HEK293 (cell line): ENCODE results near the gene CIROP.

Experiments used
- CTCF ChIA-PET: fragments of 350-600 bp; formaldehyde crosslinking; extraction: SDS; loops from one replicate; lab custom pipeline; 2021; ENCODE audit warnings: antibody characterized with exemption; lab: Yijun Ruan, JAX
- POLR2A ChIA-PET: fragments of 300-600 bp; formaldehyde crosslinking; extraction: SDS; loops from one replicate; lab custom pipeline; 2020; ENCODE audit warnings: antibody characterized with exemption, inconsistent platforms; lab: Yijun Ruan, JAX
- H3K27ac ChIP-seq: fragments of 200-500 bp; sonication (Bioruptor generic); 2 replicates; pipeline ENCODE4 v1.5.1; 2014; ENCODE audit warnings: low read depth, low read length, control low read depth, inconsistent platforms; ENCODE audit errors: extremely low read depth
- H3K36me3 ChIP-seq, 2 experiments: fragments of 200-500 bp in 1 of 2; sonication (Bioruptor generic) in 1 of 2; 1 replicate in 1 of 2; 2 replicates in 1 of 2; pipeline ENCODE4 v1.5.1; 2014 to 2017; ENCODE audit warnings: inconsistent platforms in 2 of 2, low read length in 2 of 2; ENCODE audit not compliant: control insufficient read depth in 2 of 2, insufficient read depth in 1 of 2
- H3K4me1 ChIP-seq: fragments of 200-500 bp; sonication (Bioruptor generic); 2 replicates; pipeline ENCODE4 v1.5.1; 2014; ENCODE audit warnings: mild to moderate bottlenecking, low read length, inconsistent platforms; ENCODE audit not compliant: control insufficient read depth, insufficient read depth
- H3K4me3 ChIP-seq: 2 replicates; pipeline ENCODE4 v1.5.1; 2011; ENCODE audit warnings: low read depth, mild to moderate bottlenecking, control low read depth, low read length, moderate library complexity
- H3K9me3 ChIP-seq: fragments of 200-500 bp; sonication (Bioruptor generic); 2 replicates; pipeline ENCODE4 v1.5.1; 2014; ENCODE audit warnings: low read depth, low read length, inconsistent platforms; ENCODE audit not compliant: control insufficient read depth, insufficient read depth
- ATF2 ChIP-seq: fragments of 450-650 bp; formaldehyde crosslinking; IDR thresholded peaks from 2 replicates; pipeline ENCODE4 v1.5.1; 2016; ENCODE audit warnings: missing biosample characterization, missing genetic modification characterization, low read depth
- GLIS2 ChIP-seq: fragments of 450-650 bp; formaldehyde crosslinking; IDR thresholded peaks from 2 replicates; pipeline ENCODE4 v1.5.1; 2016; ENCODE audit warnings: missing biosample characterization, missing genetic modification characterization
- HOXD13 ChIP-seq: sonication (generic); formaldehyde crosslinking; IDR thresholded peaks from 2 replicates; pipeline ENCODE4 v1.8.0; 2022; ENCODE audit warnings: missing genetic modification reagents, borderline replicate concordance
- MYNN ChIP-seq: fragments of 450-650 bp; formaldehyde crosslinking; IDR thresholded peaks from 2 replicates; pipeline ENCODE4 v1.5.1; 2016; ENCODE audit warnings: missing biosample characterization, missing genetic modification characterization, borderline replicate concordance
- TRIM28 ChIP-seq: IDR thresholded peaks from 2 replicates; pipeline ENCODE4 v1.6.1; 2011; ENCODE audit warnings: low read length, control low read depth, borderline replicate concordance
- ZBTB10 ChIP-seq: fragments of 450-650 bp; formaldehyde crosslinking; IDR thresholded peaks from 2 replicates; pipeline ENCODE4 v1.5.1; 2016; ENCODE audit warnings: missing biosample characterization, missing genetic modification characterization
- ZBTB20 ChIP-seq: fragments of 450-650 bp; formaldehyde crosslinking; IDR thresholded peaks from 2 replicates; pipeline ENCODE4 v1.5.1; 2016; ENCODE audit warnings: missing biosample characterization, missing genetic modification characterization
- ZFP69B ChIP-seq: fragments of 450-650 bp; formaldehyde crosslinking; IDR thresholded peaks from 2 replicates; pipeline ENCODE4 v1.5.1; 2016; ENCODE audit warnings: missing biosample characterization, missing genetic modification characterization
- ZNF175 ChIP-seq: fragments of 450-650 bp; formaldehyde crosslinking; IDR thresholded peaks from 2 replicates; pipeline ENCODE4 v1.5.1; 2016; ENCODE audit warnings: missing biosample characterization, missing genetic modification characterization
- ZNF239 ChIP-seq: fragments of 450-650 bp; formaldehyde crosslinking; IDR thresholded peaks from 2 replicates; pipeline ENCODE4 v1.5.1; 2016; ENCODE audit warnings: missing biosample characterization, missing genetic modification characterization
- ZNF274 ChIP-seq, 2 experiments: fragments of 200-500 bp in 1 of 2; fragments of 450-650 bp in 1 of 2; sonication (Bioruptor generic) in 1 of 2; formaldehyde crosslinking in 1 of 2; IDR thresholded peaks; 2 replicates each; pipeline versions ENCODE4 v1.5.1 to v1.6.1; 2014 to 2016; ENCODE audit warnings: borderline replicate concordance in 1 of 2, inconsistent platforms in 1 of 2, low read length in 1 of 2, missing biosample characterization in 1 of 2, missing genetic modification characterization in 1 of 2
- ZNF350 ChIP-seq: fragments of 450-650 bp; formaldehyde crosslinking; IDR thresholded peaks from 2 replicates; pipeline ENCODE4 v1.5.0; 2017; ENCODE audit warnings: missing biosample characterization, mild to moderate bottlenecking, missing genetic modification characterization
- ZNF391 ChIP-seq: fragments of 450-650 bp; formaldehyde crosslinking; IDR thresholded peaks from 2 replicates; pipeline ENCODE4 v1.5.1; 2016; ENCODE audit warnings: low read depth, missing biosample characterization, missing genetic modification characterization, borderline replicate concordance
- ZNF416 ChIP-seq: fragments of 450-650 bp; formaldehyde crosslinking; IDR thresholded peaks from 2 replicates; pipeline ENCODE4 v1.5.1; 2016; ENCODE audit warnings: missing biosample characterization, missing genetic modification characterization
- ZNF501 ChIP-seq: fragments of 450-650 bp; formaldehyde crosslinking; IDR thresholded peaks from 2 replicates; pipeline ENCODE4 v1.5.1; 2016; ENCODE audit warnings: missing biosample characterization, missing genetic modification characterization
- ZNF513 ChIP-seq: fragments of 450-650 bp; IDR thresholded peaks from 2 replicates; pipeline ENCODE4 v1.5.1; 2018; ENCODE audit warnings: missing biosample characterization, missing genetic modification characterization
- ZNF518A ChIP-seq: fragments of 450-650 bp; formaldehyde crosslinking; conservative IDR thresholded peaks from 2 replicates; pipeline ENCODE4 v1.5.1; 2016; ENCODE audit warnings: low read depth, missing biosample characterization, missing genetic modification characterization
- ZNF544 ChIP-seq: fragments of 450-650 bp; formaldehyde crosslinking; IDR thresholded peaks from 2 replicates; pipeline ENCODE4 v1.5.0; 2017; ENCODE audit warnings: missing biosample characterization, missing genetic modification characterization
- ZNF623 ChIP-seq: fragments of 450-650 bp; formaldehyde crosslinking; IDR thresholded peaks from 2 replicates; pipeline ENCODE4 v1.5.1; 2016; ENCODE audit warnings: missing biosample characterization, missing genetic modification characterization
- ZNF677 ChIP-seq: fragments of 450-650 bp; IDR thresholded peaks from 2 replicates; pipeline ENCODE4 v1.5.0; 2018; ENCODE audit warnings: missing biosample characterization, mild to moderate bottlenecking, missing genetic modification characterization, moderate library complexity
- ZSCAN16 ChIP-seq: fragments of 450-650 bp; formaldehyde crosslinking; IDR thresholded peaks from 2 replicates; pipeline ENCODE4 v1.5.1; 2016; ENCODE audit warnings: missing biosample characterization, missing genetic modification characterization

Gene CIROP

GRCh38 chr14:23085458-23085857 is 19.3 kb downstream of the CIROP start (continued):
- TF ChIP-seq ATF2 (tag by site-specific recombination), result no peak
- TF ChIP-seq ZNF677 (tag by site-specific recombination), result no peak
- no peak for TF ChIP-seq TRIM28
- TF ChIP-seq GLIS2, result no peak
- no peak for TF ChIP-seq ZNF544 (tag by site-specific recombination)
- TF ChIP-seq HOXD13 (CRISPR knock-in tag), result no peak

GRCh38 chr14:23080474-23080873 is 24.3 kb downstream of the CIROP start:
- TF ChIP-seq ZNF175 (tag by site-specific recombination), result no peak
- peak; percentile 100 for TF ChIP-seq ZNF513
- Histone ChIP-seq H3K36me3 (peaks cover 67 to 88% of the 10 kb centered on the region in 2 experiments), H3K9me3 (no peaks in the 10 kb centered on the region), H3K4me3 (no peak overlapping the region), H3K27ac (no peak overlapping the region), H3K4me1 (no peaks in the 10 kb centered on the region)
- ChIA-PET CTCF (interaction anchor here (0.7 to 4.3 kb wide), 4 partner anchors 10 to 94 kb away, joined by 3 to 44 read pairs (median 5); no protein-coding TSS in a partner anchor), POLR2A (interaction anchor here (1.0 to 1.3 kb wide), 3 partner anchors 9 to 15 kb away, joined by 3 to 7 read pairs (median 3); partner anchors contain the start of genes ACIN1 and C14orf119)

GRCh38 chr14:23079716-23080115 is 25.1 kb downstream of the CIROP start:
- Histone ChIP-seq H3K4me3 (no peak overlapping the region), H3K36me3 (peaks cover 65 to 89% of the 10 kb centered on the region in 2 experiments), H3K9me3 (no peaks in the 10 kb centered on the region), H3K27ac (no peak overlapping the region), H3K4me1 (no peaks in the 10 kb centered on the region)
- ChIA-PET CTCF (interaction anchor here (4.3 kb wide), 1 partner anchor 11 kb away, joined by 44 read pairs; no protein-coding TSS in a partner anchor), POLR2A (interaction anchor here (1.3 kb wide), 1 partner anchor 8 kb away, joined by 3 read pairs; no protein-coding TSS in a partner anchor)
- TF ChIP-seq ZNF274 (IDR thresholded peaks at IDR 0.05; ENCODE audit: low read length), result no peak
- TF ChIP-seq ZNF274 (tag by site-specific recombination; IDR thresholded peaks at IDR 0.05; ENCODE audit: borderline replicate concordance), result no peak
- TF ChIP-seq TRIM28, result no peak
- no peak for TF ChIP-seq ZBTB10 (tag by site-specific recombination)
- TF ChIP-seq ZNF391 (tag by site-specific recombination), result no peak
- no peak for TF ChIP-seq ZNF623 (tag by site-specific recombination)
- no peak for TF ChIP-seq ZBTB20 (tag by site-specific recombination)
- TF ChIP-seq ZFP69B (tag by site-specific recombination), result no peak
- TF ChIP-seq ZNF239 (tag by site-specific recombination), result no peak
- no peak for TF ChIP-seq MYNN
- no peak for TF ChIP-seq ZNF416 (tag by site-specific recombination)
- no peak for TF ChIP-seq ZNF518A (tag by site-specific recombination)
- TF ChIP-seq ZNF501 (tag by site-specific recombination), result no peak
- no peak for TF ChIP-seq ZSCAN16
- TF ChIP-seq ZNF350 (tag by site-specific recombination), result no peak
